GM21576 (cell line): ENCODE results near the gene AFM.
"Not testable (repeated sequence)": the region's sequence is repeated elsewhere in the genome, so short reads cannot be mapped to it uniquely, and the experiment has no call there.

ENCODE experiments used
- ATAC-seq: cut with Tn5 transposase; IDR thresholded peaks from one replicate; pipeline ENCODE4 v1.9.1; 2021; ENCODE audit warnings: mild to moderate bottlenecking, moderate library complexity; ENCODE audit not compliant: unreplicated experiment

The AFM gene

DNA sequence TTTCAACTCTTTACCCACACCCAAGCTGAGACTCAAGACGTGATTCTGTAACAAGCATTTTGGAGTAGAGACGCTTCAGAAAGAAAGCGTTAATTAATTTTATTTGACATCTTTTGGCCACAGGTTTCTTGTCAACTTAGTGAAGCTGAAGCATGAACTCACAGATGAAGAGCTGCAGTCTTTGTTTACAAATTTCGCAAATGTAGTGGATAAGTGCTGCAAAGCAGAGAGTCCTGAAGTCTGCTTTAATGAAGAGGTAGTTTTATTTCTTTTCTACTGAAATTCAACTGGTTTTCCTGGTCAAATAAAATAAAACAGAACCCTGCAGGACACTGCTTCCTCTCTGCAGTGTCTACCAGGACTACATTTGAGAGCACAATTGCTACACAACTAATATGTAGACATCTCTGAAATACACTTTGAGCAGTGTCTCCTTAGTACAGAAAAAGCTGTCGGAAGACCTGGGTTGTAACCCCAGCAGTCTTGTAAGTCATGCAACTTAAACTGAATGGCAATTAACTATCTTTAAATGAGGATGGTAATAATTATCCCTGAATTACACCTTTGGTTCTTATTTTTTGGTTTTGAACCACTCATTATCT is 20.2 kb downstream of the AFM start:
- ATAC-seq, result no peak

DNA sequence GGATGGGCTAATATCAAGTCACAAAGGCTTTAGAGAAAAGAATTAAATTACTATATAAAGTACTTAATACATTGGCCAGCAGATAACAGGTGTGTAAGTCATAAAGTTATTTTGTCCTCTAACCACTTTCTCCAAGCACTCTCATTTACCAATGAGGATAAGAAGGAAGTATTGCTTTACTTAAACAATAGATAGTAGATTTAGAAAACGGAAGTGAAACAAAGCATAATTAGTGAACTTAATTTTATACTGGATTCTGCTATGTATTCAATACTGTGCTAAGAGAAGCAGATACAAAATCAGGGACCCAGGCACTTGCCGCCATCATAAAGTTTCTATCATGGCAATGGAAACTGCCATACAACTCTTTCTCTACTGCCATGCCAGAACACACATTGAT is 24.0 kb downstream of the AFM start:
- ATAC-seq, result no peak

DNA sequence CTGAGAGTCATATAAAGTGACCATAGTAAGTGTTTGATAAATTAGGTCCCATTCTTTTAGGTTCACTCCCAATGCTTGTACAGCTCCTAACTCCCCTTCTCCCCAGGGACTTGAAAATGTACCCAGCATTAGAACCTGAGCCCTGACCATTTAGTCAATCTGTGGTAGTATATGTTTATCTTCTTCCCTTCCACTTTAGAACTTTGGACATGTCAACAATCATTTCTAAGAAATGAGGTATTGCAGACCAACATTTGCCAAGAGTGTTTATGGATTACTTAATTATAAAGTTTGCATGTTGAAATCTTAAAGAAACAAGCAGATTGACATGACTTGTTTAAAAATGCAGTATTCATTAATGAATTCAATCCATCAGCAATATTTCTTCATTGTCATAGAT is 26.0 kb downstream of the AFM start:
- no peak for ATAC-seq

DNA sequence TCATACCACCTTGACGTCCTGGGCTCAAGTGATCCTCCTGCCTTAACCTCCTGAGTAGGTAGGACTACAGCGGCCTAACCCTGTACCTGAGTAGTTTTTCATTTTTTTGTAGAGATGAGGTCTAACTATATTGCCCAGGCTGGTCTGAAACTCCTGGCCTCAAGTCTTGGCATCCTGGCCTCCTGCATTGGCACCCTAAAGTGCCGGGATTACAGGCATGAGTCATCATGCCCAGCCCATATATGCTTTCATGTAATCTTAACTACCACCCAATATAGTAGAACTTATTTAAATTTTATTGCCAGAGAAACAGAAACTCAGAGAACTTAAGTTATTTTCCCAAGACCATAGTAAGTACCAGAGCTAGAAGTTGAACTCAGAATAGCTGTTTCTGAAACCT is 27.1 kb downstream of the AFM start:
- no peak for ATAC-seq

DNA sequence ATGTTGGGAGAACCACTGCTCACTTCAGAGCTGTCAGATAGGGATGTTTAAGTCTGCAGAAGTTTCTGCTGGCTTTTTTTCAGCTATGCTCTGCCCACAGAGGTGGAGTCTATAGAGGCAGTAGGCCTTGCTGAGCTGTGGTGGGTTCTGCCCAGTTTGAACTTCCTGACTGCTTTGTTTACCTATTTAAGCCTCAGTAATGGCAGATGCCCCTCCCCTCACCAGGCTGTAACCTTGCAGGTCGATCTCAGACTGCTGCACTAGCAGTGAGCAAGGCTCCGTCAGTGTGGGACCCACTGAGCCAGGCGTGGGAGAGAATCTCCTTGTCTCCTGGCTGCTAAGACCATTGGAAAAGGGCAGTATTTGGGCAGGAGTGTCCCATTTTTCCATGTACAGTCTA is 36.8 kb downstream of the AFM start:
- ATAC-seq, result no peak

DNA sequence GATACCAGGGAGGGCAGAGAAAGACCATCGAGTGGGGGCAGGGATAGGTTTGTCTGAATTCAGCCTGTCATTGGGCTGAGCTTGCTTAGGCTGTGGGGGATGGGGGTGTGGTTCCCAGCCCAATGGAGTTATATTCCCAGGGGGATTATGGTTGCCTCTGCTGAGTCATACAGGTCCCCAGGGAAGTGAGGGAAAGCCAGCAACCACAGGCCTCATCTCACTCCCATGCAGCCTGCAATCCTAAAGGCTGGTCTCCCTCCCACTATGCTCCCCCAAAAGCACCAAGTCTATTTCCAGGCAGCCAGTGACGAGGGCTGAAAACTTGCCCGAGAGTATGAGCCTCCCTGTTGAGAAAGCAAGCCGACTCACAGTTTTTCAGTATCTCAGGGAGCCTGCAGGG is 39.3 kb downstream of the AFM start:
- no peak for ATAC-seq

DNA sequence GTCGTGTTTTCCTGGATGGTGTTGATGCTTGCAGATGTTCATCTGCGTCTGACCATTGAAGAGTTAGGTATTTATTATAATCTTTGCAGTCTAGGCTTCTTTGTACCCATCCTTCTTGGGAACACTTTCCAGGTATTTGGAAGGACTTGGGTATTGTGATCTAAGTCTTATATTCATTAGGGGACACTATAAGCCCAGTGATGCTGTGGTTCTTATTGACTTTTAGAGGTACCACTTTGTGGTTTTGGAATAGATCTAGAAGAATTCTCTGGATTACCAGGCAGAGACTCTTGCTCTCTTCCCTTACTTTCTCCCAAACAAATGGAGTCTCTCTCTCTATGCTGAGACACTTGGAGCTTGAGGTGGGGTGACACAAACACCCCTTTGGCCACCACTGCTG is 41.6 kb downstream of the AFM start:
- ATAC-seq, result no peak

DNA sequence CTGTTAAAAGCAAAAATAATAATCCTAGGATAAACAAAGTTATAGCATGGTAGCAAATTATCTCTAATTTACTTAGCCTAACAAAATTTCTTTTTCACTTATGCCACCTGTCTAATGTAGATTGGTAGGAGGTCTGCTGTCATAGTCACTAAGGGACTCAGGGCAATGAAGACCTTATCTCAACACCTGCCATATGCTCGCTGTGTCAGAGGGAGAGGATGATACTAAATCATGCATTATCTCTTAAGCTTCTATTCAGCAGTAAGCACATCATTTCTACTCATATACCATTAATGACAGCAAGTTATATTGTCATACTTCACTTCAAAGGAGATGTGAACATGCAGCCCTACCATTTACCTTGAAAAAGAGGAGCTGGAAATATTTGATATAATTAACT is 44.1 kb downstream of the AFM start:
- no peak for ATAC-seq

DNA sequence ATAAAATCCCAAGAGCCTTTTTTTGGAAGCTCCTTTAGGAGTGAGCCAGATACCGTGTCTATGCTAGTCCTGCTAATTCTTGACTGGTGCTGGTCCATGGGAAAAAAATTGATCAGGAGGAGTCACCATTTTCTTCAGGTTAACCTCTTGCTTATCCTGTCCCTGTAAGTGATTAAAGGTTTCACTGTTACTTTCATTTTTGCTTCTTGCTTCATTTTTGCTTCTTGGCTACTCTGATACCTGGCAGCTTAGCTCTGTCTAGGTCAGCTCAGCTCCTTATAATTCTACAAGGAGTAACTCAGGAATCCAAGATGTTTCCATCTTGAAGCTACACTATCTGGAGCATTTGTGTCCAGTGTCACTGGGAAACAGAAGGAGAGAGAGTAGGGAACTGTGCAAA is 45.7 kb downstream of the AFM start:
- ATAC-seq, result peak; percentile 59

DNA sequence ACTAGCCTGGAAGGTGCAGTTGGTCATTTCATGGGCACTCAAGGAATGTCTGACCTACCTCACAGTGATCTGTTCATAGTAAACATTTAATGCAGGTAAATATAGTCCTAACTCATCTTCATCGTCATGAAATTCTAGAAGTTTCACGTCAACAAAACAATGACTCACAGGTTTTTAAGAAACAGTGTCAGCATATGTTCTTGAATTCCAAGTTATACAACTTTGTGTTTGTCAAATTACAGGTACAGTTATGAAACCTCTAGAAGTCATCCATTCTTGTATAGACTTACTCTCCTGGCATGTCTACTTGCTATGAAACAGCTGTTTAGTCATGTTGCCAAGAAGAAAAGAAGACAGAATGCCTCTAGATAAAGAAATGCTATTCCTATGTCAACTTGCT is 46.6 kb downstream of the AFM start:
- ATAC-seq, result no peak

DNA sequence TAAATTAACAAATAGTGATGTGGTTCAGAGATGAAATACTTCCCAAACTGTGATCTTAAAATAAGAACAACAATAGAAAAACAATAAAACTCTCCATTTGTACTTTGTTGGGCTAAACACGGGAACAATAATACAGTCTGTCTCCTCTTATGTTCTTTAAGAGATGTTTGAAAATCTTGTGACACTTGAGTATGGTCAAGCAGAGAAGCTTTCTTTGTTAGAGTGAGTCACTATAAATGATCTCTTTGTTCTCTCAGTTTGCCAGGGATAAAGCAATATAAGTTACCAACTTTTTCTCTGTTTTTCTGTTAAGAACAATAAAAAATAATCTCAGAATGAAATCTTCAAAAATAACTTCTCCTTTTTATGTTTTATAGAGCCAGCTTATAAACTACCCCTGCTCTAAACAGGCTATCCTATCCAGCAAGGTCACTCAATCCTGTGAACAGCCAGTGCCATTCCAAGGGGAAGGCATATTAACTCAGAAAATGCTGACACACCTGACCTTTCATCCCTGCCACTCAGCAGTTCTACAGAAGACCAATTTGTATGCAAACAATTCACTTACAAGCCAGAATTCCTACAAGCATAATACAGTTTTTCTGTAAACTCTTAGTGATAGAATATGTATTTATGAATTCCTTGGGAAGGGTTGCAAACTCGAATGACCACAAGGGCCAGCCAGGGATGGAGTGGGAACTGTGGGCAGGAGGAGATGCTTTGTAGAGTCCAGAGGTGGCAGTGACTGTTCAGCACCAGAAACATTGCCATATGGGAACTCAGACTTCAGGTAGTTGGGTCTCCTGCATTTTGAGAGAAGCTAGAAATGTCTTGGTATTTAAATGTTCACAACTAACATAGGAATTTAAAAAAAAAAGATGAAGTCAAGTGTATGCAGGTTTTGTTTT is 52.2 kb downstream of the AFM start:
- no peak for ATAC-seq

DNA sequence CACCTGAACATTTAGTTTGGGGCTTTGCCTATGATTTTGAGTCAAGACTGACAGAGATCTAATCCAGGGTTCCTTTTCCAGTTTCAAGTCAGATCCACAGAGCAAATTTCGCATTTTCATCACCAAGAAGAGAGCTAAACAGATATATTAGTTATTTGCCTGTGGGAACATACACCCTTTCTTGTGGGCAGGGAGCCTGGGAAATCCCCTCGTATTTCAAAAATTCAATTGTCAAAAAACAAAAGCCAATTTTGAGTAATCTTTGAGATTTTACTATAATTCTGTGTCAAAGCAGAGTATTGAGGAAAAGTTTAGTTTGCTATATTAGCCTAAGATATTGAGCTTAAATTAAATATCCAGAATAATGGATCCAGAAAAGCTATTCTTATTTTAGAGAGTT is 56.6 kb downstream of the AFM start:
- no peak for ATAC-seq

DNA sequence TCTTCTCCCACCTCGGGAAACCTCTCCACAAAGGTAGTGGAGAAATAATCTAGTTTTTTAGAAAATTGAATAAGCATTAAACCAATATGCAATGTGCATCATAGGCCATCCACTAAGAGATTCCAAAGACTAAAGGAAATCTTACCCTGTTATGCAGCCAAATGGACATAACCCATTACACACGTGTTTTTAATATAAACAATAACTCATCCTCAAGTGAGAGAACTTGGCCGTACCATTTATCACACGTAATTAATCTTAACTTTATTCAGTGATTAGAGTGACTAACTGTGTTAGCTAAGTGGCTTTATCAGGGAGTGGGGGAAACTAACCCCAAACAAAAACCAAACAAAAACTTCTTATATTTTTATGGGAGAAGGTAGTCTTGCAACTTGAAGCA is 57.8 kb downstream of the AFM start:
- ATAC-seq, result no peak

DNA sequence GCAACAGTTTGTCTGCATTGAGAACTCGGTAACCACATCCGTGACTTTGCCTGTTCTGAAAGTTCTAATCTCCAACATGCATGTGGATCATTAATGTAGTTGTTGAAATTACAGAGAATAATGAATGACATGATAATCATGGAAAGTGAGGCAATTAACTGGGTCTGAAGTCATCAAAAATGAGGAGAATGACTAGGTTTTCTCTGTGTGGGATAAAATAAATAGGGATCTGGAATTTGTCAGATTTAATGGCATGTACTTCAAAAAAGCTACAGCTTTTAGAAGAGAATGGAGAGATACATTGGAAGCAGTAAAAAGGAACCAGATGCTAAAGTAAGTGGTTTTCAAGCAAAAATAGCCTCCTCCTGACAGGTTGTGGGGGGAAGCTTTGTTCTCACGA is 59.3 kb downstream of the AFM start:
- ATAC-seq, result no peak

DNA sequence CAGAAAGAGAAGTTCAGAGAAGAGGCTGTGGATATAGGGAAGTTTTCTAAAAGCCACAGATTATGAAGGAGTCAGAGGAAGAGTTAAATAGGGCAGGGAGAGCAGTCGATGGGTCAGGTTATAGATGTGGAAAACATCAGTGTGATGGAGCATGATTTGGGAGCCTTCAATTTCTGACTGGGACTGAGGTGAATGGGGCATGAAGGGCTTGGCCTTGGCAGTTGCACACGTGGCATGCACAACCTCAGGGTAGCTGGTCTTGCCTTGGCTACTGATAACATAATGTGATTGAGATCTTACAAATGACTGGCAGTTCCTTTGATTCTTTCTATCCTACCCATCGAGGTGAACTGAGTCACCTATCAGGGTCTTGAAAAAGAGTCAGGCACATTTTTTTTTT is 59.7 kb downstream of the AFM start:
- ATAC-seq, result no peak

DNA sequence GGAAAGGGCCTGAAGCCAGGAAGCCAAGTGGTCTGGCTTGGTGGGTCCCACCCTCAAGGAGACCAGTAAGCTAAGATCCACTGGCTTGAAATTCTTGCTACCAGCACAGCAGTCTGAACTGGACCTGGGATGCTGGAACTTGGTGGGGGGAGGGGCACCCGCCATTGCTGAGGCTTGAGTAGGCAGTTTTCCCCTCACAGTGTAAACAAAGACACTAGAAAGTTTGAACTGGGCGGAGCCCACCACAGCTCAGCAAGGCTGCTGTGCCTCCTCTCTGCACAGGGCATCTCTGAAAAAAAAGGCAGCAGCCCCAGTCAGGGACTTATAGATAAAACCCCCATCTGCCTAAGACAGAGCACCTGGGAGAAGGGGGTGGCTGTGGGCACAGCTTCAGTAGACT is 63.1 kb downstream of the AFM start:
- no peak for ATAC-seq

DNA sequence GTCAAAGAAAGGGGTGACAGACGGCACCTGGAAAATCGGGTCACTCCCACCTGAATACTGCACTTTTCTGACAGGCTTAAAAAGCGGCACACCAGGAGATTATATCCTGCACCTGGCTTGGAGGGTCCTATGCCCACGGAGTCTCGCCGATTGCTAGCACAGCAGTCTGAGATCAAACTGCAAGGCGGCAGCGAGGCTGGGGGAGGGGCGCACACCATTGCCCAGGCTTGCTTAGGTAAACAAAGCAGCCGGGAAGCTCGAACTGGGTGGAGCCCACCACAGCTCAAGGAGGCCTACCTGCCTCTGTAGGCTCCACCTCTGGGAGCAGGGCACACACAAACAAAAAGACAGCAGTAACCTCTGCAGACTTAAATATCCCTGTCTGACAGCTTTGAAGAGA is 69.3 kb downstream of the AFM start:
- not testable (repeated sequence) for ATAC-seq
